MCF 10A (cell line): ENCODE measurements around the gene SPTB. TPM values are rescaled to one million over a fixed set of nuclear protein-coding genes. Genes with fewer than 3 reads are reported as not detected.

Source experiments
- BruUV-seq: library from RNA; stranded (reverse); fragments of 400-500 nt; replicated peaks from 2 replicates; lab custom pipeline; 2021; lab: Mats Ljungman, UMichigan
- CTCF ChIA-PET: fragments of 300-600 bp; sonication (Branson Sonifier 250); formaldehyde crosslinking; extraction: SDS; loops from one replicate; lab custom pipeline; 2021; ENCODE audit warnings: antibody characterized with exemption, inconsistent platforms; lab: Yijun Ruan, JAX
- POLR2A ChIA-PET: fragments of 300-600, 350-650 bp; sonication (Branson Sonifier 250); formaldehyde crosslinking; extraction: SDS; loops from one replicate; lab custom pipeline; 2020; ENCODE audit warnings: antibody characterized with exemption, inconsistent platforms; lab: Yijun Ruan, JAX
- DNase-seq: peaks from one replicate; pipeline ENCODE4 v3.0.0-alpha.2; 2018; ENCODE audit not compliant: unreplicated experiment
- H3K27ac Mint-ChIP-seq: one replicate; pipeline ENCODE4 v1.8.0; 2022; ENCODE audit warnings: mild to moderate bottlenecking, low read depth, mixed read lengths; ENCODE audit not compliant: unreplicated experiment
- H3K27me3 Mint-ChIP-seq: one replicate; pipeline ENCODE4 v1.8.0; 2022; ENCODE audit warnings: mixed read lengths; ENCODE audit not compliant: insufficient read depth, unreplicated experiment
- H3K36me3 Mint-ChIP-seq: one replicate; pipeline ENCODE4 v1.8.0; 2022; ENCODE audit warnings: mild to moderate bottlenecking, moderate library complexity, mixed read lengths; ENCODE audit not compliant: insufficient read depth, unreplicated experiment
- H3K4me1 Mint-ChIP-seq: one replicate; pipeline ENCODE4 v1.8.0; 2022; ENCODE audit warnings: mixed read lengths; ENCODE audit not compliant: insufficient read depth, unreplicated experiment
- H3K4me3 Mint-ChIP-seq: one replicate; pipeline ENCODE4 v1.8.0; 2022; ENCODE audit warnings: mild to moderate bottlenecking, moderate library complexity, mixed read lengths; ENCODE audit not compliant: unreplicated experiment
- H3K9me3 Mint-ChIP-seq: one replicate; pipeline ENCODE4 v1.8.0; 2022; ENCODE audit warnings: mixed read lengths; ENCODE audit not compliant: unreplicated experiment
- intact Hi-C: fragments of 100-400 bp; cut with micrococcal nuclease; formaldehyde crosslinking; loops from 2 replicates; pipeline ENCODE4 v1.14.1; 2022
- total RNA-seq: library from RNA; stranded (reverse); gene quantifications from 2 replicates; pipeline ENCODE4 v1.2.3, GENCODE V29; 2022
- TF ChIP-seq, protein P1 (sequence below): fragments of 200-600 bp; IDR thresholded peaks from one replicate; pipeline ENCODE4 v1.8.0; 2022; ENCODE audit warnings: antibody characterized with exemption, mild to moderate bottlenecking; ENCODE audit not compliant: unreplicated experiment

SPTB gene
- total RNA-seq, 1 experiment from 2014 or later, result 1.3 TPM

DNA sequence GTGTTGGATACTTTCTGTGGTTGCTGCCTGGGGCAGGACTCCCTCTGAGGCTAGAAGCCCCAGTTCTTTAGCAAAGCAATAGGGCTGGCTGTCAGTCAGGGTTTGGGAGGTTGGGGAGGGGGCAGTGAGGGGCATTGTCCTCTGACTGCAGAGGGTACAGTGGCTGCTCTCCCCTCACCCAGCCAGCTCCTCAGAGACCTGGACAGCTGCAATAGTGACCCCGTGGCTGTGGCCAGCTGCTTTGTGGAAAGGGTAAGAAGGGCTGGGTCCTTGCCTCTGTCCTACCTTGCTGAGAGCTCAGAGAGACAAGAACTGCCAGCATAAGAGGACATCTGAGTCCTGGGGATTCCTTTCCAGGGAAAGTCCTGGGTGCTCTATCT, 149.7 kb downstream of the SPTB start:
- TF ChIP-seq, protein P1, sequence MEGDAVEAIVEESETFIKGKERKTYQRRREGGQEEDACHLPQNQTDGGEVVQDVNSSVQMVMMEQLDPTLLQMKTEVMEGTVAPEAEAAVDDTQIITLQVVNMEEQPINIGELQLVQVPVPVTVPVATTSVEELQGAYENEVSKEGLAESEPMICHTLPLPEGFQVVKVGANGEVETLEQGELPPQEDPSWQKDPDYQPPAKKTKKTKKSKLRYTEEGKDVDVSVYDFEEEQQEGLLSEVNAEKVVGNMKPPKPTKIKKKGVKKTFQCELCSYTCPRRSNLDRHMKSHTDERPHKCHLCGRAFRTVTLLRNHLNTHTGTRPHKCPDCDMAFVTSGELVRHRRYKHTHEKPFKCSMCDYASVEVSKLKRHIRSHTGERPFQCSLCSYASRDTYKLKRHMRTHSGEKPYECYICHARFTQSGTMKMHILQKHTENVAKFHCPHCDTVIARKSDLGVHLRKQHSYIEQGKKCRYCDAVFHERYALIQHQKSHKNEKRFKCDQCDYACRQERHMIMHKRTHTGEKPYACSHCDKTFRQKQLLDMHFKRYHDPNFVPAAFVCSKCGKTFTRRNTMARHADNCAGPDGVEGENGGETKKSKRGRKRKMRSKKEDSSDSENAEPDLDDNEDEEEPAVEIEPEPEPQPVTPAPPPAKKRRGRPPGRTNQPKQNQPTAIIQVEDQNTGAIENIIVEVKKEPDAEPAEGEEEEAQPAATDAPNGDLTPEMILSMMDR, result no peak
- ChIA-PET POLR2A (interaction anchor here (0.5 kb wide), 1 partner anchor 96 kb away, joined by 3 read pairs; no protein-coding TSS in a partner anchor), CTCF (interaction anchor here (0.7 to 1.0 kb wide), 2 partner anchors 17 to 189 kb away, joined by 3 read pairs; no protein-coding TSS in a partner anchor)
- no TSS peak for BruUV-seq
- Mint-ChIP-seq H3K27ac (no peak overlapping the region), H3K9me3 (no peaks in the 10 kb centered on the region), H3K4me1 (peaks cover 9% of the 10 kb centered on the region), H3K36me3 (peaks cover 55% of the 10 kb centered on the region), H3K4me3 (no peak overlapping the region), H3K27me3 (no peaks in the 10 kb centered on the region)
- intact Hi-C loops, result no loop called here
- no peak for DNase-seq

DNA sequence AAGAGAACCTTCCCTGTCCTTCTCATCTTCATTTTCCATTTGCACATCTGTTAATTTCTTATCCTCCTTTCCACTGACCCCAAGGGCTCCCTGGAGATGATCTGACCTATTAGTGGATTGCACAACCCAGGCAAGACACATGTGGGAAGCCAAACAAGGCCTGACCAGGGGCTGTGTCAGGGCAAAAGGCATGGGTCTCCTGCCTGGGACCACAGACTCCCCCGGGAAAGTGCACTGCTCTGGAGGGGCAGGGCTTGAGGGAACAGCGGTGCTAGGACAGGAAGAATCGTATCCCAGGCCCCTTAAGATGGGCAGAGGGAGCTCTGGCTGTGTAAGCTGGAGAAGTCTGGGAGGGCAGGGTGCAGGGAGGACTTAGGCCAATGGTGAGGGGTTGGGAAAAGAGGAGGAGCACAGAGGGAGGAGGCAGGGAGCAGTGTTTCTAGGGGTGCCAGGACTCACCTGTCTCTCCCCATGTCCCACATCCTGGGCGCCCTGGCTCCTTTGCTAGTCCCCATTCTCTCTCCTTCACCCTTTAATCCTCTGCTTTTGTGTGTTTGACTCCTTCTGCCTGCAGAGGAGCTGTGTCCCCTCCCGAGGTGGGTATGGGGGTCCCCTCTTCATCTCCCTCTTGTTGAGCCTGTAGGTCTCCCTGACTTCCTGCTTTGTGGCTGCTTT, 150.2 kb downstream of the SPTB start:
- Mint-ChIP-seq H3K4me1 (peaks cover 14% of the 10 kb centered on the region), H3K36me3 (peaks cover 50% of the 10 kb centered on the region), H3K27me3 (no peaks in the 10 kb centered on the region), H3K27ac (no peak overlapping the region), H3K9me3 (no peaks in the 10 kb centered on the region), H3K4me3 (no peak overlapping the region)
- intact Hi-C loops, result no loop called here
- ChIA-PET POLR2A (interaction anchor here (0.5 kb wide), 1 partner anchor 96 kb away, joined by 3 read pairs; no protein-coding TSS in a partner anchor), CTCF (interaction anchor here (0.7 to 1.0 kb wide), 2 partner anchors 17 to 188 kb away, joined by 3 read pairs; no protein-coding TSS in a partner anchor)
- TF ChIP-seq, protein P1, result no peak
- DNase-seq, result no peak
- BruUV-seq, result no TSS peak

DNA sequence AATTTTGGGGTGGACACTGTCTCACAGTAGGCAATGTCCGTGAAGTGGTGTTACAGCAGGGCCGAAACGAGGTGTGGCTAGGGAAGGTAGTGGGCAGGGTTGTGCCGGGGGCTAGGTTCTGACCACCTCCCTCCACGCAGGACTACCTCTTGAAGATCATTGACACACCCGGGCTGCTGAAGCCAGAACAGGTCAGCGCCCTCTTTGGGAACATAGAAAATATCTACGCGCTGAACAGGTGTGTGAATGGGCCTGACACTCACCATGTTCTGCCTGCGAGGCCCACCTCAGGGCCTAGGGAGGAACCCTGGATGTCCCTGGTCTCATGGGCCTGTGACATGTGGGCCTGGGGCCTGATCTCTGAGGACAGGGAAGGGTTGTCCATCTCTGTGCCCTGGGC, 150.9 kb downstream of the SPTB start:
- no peak for DNase-seq
- H3K36me3 Mint-ChIP-seq, result peaks cover 49% of the 10 kb centered on the region
- POLR2A ChIA-PET, result no interaction called here
- H3K4me3 Mint-ChIP-seq, result no peak overlapping the region
- no peaks in the 10 kb centered on the region for H3K27me3 Mint-ChIP-seq
- no peaks in the 10 kb centered on the region for H3K9me3 Mint-ChIP-seq
- TF ChIP-seq, protein P1, result no peak
- no TSS peak for BruUV-seq
- intact Hi-C loops, result no loop called here
- no peak overlapping the region for H3K27ac Mint-ChIP-seq
- CTCF ChIA-PET, result no interaction called here
- peaks cover 21% of the 10 kb centered on the region for H3K4me1 Mint-ChIP-seq

DNA sequence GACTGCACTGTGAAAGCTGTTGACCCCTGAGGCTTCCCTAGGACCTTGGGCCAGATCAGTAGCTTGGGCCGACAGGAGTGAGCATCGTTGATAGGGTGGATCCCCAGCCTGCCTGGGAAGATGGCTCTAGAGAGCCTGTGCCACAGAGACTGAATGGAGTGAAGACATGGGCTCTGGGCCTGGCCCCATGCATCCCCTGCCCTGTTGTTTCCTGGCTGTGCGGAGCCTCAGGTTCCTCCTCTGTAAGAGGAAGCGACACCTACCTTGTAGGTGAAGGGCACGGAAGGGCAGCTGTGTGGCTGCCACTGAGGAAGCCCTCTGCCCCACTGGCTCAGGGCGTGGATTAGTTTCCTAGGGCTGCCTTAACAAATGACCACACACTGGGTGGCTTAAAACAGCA, 151.6 kb downstream of the SPTB start:
- ChIA-PET CTCF (interaction anchor here (0.6 kb wide), 1 partner anchor 33 kb away, joined by 3 read pairs; no protein-coding TSS in a partner anchor), POLR2A (interaction anchor here (4.5 to 15.5 kb wide), 2 partner anchors 22 to 48 kb away, joined by 38 to 283 read pairs; partner anchors contain the start of gene PLEKHG3)
- H3K27me3 Mint-ChIP-seq, result no peaks in the 10 kb centered on the region
- H3K4me1 Mint-ChIP-seq, result peaks cover 26% of the 10 kb centered on the region
- H3K27ac Mint-ChIP-seq, result no peak overlapping the region
- TF ChIP-seq, protein P1, result no peak
- intact Hi-C loops, result no loop called here
- no peak for DNase-seq
- no peak overlapping the region for H3K4me3 Mint-ChIP-seq
- H3K36me3 Mint-ChIP-seq, result peaks cover 46% of the 10 kb centered on the region
- H3K9me3 Mint-ChIP-seq, result no peaks in the 10 kb centered on the region
- BruUV-seq, result no TSS peak
